Ecto neural progenitor cell (in vitro differentiated cells): ENCODE results near the gene AGAP1.
A peak's percentile ranks its signal among the peaks of the same experiment; 100 is the strongest.

ENCODE experiments used
- DNase-seq: peaks from one replicate; pipeline ENCODE4 v3.0.0-alpha.2; 2018; ENCODE audit warnings: low spot score

The AGAP1 gene

DNA sequence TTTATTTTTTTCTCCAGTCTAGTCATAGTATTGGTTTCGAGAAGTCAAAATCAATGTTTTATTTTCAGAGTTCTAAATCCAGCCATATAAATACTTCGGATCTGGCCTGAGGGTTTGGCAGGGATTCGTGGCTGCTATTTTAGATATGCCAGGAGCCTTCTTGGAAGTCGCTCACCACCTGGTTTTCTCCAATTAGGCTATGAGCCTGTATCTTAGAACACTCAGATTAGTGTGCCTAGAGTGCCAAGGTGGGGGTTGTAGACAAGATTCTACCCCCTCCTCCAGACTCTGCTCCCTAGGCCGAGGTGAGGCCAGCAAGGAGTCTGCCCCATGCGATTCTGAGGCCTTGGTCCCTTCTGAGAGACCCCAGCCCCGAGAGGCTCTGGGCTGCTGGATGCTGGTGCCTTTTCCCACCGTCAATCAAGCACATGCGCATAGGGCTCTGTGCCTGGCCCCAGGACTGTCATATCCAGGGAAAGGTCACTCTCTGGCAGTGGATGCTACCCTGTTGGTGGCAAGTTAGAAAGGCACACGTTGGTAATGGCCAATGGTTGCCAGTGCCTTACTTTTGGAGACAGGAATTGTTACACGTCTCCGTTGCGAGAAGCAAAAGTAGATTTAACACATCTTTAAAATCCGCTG lies 197.1 kb downstream of the AGAP1 start:
- DNase-seq: no peak

DNA sequence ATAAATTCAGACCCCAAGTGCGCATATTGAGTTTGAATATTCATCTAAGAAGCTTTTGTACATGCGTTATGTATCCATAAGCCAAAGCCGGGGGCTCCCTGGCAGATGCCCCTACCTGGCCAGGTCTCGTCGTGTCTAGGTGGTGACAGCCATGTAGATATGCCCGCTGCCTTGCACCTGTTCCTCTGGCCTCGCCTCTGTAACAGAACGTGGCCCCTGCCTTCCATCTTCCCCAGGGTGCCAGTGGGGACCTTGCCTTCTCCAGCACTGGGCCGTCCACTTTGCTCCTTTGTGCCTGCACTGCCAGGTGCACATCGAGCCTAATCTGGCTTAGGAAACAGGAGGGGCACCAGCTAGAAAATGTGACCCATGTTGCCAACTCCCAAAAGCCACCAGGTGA lies 198.2 kb downstream of the AGAP1 start:
- no peak for DNase-seq

DNA sequence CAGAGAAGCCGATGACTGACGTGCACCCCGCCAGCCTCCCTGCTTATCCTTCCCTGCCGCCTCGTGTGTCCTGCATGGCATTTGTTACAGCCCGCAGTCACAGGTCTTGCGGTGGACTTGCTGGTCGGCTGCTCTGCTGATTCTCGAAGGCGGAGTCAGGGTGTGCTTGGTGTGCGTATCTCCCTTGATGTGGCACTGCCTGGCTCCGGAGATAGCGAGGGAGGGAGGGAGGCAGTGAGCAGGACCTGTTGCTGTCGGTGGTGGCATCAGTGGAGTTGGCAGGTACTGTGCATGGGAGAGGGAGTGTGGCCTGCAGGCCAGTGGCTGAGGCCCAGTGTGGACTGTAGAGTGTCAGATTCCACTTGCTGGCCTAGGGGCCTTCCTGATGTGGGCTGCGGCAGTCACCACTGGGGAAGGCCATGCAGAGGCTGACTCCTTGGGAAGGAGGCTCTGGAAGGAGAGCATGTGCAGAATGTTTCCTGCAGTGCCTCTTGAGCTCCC lies 198.9 kb downstream of the AGAP1 start:
- no peak for DNase-seq

DNA sequence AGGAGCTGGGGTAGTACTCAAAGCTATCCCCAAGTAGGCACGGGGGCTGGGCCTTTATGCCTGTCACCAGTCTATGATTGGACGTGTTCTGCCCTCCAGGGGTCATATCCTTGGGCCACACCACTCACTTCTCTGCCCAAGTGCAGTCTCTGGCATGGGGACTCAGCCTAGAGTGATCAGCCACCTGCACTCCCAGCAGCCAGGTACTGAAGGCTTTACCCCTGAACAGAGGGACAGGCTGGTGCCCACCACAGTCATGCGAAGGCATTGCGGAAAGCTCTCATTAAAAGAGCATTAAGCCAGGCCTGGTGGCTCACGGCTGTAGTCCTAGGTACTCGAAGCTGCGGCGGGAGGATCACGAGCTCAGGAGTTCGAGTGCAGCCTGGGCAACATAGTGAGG lies 199.4 kb downstream of the AGAP1 start:
- no peak for DNase-seq

DNA sequence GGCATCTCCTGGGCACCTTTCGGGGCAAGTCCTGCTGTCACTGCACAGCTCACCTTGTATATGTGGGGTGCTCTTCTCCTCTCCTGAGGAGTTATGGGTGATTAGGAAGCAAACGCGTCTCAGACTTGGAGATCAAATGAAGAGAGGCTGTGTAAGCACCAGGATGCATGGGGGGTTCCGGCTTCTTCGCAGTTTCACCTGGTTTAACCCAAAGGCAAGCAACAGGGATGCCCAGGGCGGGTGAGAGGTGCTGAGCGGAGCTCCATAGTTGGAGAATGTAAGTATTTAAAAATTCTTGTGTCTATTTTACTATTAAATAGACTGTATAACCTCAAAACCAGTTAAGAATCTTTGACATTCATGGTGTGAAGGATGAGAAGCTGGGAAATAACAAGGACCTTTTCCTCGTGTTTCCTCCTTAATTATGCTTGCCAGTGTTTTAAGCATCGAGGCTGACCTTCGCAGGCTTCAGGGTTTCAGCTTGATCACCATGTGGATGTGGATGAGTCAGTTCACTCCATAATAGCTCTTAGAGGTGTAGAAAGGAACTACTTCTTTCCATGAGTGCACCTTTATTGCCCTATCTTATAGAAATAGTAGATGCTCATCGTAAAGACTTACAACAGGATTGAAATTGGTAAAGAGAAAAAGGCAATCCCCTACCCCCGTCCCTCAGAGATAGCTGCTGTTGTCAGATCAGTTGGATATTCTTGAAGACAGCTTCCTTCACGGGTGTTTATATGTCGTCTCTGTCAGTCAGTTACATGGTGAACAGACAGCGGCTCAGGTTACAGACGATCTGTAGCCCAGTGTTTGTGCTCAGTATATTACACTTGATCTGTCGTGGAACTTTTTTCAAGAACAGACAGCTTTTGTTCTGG lies 201.1 kb downstream of the AGAP1 start:
- no peak for DNase-seq

DNA sequence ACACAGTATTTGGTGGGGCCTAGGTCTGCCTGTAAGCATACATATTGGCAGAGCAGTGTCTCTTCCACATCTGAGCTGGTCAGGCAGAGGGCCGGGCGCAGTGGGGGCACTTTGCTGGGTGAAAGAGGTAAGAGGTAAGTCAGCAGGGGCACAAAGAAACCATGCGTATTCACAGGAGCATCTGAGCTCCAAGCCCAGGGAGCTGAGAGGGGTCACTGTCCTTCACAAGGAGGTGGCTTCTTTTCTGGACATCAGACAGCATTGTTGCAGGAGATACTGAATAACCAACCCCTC lies 201.7 kb downstream of the AGAP1 start:
- DNase-seq: no peak

DNA sequence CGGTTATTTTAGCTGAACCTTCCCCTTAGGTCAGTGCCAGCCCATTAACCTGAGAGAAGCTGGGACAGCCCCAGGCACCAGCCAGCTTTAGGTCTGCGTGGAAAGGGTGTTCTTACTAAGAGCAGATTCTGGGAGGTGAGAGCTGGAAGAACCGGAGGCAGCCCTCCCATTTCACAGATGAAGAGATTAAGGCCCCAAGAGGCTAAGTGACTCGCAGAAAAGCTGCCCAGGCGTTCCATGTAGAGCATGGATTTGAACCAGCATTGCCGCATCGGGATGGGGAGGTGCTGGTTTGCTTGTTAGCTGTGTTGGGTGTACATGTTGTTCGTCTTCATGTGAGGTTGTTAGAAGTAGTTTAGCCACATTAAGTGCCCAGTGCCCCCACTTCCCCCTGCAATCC lies 203.2 kb downstream of the AGAP1 start:
- no peak for DNase-seq

DNA sequence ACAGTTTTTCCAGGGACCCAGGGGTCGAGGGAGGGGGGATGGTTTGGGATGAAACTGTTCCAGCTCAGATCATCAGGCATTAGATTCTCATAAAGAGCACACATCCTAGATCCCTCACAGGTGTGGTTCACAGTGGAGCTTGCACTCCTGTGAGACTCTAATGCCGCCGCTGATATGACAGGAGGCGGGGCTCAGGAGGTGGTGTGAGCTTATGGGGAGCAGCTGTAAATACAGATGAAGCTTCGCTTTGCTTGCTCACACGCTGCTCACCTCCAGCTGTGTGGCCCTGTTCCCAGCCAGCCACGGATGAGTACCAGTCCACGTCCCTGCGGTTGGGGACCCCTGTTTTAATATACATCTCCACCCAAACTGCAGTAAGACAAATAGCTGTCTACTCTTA lies 204.2 kb downstream of the AGAP1 start:
- DNase-seq: no peak

DNA sequence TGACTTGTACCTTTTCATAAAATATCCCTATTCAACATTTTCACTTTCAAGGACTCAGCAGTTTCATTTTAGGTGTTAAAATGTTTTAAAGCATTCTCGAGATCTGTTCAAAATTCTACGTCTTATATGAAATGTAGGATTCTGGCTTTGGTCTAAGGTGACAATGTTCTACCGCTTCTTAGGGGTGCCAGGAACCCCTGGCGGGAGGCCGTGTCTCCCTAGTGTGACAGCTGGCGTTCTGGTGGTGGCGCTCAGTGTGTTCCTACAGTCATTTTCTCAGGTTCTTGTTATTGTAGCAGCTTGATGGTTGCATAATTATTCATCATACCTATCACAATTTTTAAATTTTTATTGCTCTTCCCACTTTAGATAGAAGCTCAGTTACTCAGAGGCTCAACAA lies 204.6 kb downstream of the AGAP1 start:
- DNase-seq: no peak

DNA sequence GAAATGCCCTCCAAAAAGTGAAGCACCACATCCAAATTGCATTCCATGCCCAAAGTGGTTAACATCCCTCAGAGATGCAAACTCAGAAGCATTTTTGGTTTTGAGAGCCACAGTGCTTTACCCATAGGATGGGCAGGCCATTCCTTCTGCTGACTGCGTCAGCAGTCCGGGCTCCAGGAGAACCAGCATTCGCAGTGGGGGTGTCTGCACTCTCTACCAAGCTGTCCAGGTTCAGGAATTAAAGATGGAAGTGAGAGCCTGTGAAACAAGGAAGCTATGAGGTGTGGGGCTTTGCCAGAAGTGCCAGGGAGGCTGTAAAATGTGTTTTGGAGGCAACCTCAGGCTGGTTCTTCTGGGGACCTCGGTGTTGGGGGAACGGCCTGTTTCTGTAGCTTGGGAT lies 205.7 kb downstream of the AGAP1 start:
- DNase-seq: no peak

DNA sequence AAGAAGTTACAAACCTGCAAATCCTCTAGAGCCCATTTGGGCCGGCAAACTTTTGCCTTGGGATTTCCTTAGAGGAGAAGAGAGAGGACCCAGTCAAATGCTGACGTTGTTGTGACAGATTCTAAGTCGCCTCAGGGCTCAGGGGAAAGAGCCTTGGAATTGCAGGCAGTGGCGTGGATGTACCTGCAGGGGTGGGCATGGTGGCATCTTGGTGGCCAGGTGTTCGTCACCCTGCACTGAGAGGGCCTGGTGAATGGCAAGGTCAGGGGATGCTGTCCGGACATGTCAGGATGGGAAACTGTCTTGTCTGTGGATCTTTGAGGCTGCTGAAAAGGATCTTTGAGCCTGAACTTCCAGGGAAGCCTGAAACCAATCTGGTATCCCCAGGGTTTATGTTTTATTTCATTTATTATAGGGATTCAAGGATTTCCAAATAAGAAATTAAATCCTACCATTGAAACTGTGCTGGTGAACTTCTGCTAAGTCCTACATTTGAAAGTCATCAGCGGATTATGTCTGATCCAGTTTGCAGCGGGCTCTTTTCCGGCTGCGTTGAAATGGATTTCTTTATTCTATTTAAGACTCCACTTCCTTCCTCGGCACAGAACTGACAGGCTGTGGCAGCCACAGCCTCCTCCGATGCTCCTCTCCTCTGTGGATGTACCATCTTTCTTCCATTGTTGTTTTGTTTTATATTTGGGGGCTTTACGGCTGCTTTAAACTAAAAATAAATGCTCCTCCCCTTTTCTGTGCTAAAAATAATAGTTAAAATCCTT lies 207.6 kb downstream of the AGAP1 start:
- no peak for DNase-seq

DNA sequence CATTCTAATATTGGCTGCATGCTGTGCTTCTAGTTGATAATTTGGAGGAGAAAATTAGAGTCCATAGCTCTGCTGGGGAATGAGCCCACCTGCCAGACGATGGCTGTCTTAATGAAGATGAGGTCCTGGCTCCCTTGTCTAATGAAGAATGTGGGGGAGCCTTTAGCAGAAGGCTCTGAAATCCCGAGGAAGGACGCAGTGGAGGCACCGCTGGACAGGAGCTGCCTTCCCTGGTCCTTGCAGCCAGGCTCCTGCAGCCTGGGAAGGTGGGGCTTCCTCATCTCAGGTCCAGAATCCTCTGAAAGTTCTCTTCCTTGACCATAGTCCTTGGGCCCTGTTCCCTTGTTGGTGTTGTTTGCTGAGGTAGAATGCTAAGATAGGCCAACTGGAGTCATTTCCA lies 208.3 kb downstream of the AGAP1 start:
- DNase-seq: no peak

DNA sequence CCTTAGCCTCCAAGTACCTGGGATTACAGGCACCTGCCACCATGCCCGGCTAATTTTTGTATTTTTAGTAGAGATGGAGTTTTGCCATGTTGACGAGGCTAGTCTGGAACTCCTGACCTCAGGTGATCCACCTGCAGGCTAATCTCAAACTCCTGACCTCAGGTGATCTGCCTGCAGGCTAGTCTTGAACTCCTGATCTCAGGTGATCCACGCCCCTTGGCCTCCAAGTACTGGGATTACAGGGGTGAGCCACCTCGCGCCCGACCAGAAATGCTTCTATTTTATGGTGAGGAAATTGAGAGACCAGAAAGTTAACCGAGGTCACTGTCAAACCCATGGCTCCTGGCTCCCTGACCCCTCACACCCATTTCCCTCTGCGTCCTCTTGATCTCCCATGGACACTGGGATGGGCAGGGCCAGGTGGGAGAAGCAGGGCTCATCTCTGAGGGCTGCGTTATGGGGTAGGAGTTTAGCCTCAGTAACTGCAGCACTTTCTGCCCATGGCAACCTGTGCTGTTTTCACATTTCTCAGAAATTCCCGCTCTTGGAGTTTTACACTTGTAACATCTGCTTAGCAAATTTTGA lies 210.0 kb downstream of the AGAP1 start:
- no peak for DNase-seq

DNA sequence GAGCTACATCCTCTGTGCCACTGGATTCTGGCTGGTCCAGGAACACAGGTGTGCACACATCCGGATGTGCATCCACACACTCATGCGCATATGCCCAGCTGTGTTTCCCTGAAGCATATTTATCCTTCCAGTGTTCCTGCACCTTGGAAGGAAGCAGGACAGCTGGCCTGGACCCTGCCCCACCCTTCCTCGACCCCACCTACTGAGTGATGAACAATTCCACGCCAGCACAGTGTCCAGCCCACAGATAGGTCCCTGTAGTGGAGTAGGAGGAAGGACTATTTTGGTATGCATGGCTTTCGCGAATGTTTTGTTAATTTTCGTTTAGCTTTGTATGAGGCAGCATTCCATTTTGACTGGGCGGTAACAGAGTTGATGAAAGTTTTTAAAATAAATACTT lies 211.5 kb downstream of the AGAP1 start:
- no peak for DNase-seq

DNA sequence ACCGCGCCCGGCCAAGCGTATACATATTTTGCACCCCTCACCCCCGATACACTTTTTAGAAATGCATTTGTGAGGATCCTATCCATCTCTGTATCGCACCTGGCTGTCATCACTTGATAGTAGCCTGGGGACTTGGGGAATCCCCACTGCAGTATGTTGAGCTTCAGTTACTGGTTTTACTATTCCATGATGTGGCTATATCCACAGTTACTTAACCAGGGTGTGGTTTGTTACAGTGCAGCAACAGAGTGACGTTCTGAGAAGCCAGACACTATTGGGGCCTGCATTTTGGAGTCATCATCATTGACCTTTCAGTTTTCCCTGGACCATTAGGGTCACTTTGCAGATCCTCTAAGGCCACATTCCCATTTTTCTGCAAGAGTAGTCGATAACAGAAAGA lies 212.7 kb downstream of the AGAP1 start:
- no peak for DNase-seq

DNA sequence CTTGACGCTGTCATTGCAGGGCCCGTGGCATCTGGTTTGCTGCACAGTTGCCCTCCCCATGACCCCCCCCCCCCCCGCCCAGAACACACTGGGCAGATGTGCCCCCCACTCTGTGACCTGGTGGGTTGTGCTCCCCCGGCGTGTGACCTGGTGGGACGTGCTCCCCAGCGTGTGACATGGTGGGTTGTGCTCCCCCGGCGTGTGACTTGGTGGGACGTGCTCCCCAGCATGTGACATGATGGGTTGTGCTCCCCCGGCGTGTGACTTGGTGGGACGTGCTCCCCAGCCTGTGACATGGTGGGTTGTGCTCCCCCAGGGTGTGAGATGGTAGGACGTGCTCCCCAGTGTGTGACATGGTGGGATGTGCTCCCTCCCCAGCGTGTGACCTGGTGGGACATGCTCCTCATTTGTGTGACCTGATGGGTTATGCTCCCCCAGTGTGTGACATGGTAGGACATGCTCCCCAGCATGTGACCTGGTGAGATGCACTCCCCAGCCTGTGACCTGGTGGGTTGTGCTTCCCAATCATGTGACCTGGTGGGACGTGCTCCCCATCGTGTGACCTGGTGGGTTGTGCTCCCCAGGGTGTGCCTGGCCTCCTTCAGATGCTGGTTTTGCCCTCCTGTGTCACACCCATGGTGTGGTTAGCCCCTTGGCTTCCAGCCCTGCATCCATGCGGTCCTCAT lies 213.7 kb downstream of the AGAP1 start:
- DNase-seq: no peak

DNA sequence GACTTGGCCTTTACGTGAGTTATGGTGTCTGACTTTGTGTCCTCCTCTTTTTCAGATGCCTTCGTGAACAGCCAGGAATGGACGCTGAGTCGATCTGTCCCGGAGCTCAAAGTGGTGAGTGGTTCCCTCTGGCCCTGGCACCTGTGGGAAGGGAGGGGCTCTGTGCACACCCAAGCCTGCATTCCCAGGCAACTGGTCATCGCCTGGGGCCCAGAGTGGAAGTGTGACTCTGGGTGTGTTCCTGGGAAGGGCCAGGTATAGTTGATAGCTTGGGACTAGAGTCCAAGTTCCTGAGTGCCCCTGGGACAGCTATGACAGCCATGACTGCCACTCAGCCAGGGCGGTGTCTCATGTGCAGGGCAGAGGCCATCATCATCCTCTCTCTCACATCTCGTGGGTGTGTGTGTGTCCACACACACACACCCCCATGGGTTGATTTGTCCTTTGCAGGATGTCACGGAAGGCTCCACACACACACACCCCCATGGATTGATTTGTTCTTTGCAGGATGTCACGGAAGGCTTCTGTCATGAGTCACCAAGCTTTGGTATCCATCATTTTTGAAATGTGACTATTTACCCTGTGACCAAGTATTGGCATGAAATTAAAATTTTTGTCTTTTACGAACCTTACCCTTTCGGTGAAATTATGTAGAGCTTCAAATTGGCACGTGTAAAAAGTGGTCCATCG lies 215.4 kb downstream of the AGAP1 start:
- DNase-seq: no peak

DNA sequence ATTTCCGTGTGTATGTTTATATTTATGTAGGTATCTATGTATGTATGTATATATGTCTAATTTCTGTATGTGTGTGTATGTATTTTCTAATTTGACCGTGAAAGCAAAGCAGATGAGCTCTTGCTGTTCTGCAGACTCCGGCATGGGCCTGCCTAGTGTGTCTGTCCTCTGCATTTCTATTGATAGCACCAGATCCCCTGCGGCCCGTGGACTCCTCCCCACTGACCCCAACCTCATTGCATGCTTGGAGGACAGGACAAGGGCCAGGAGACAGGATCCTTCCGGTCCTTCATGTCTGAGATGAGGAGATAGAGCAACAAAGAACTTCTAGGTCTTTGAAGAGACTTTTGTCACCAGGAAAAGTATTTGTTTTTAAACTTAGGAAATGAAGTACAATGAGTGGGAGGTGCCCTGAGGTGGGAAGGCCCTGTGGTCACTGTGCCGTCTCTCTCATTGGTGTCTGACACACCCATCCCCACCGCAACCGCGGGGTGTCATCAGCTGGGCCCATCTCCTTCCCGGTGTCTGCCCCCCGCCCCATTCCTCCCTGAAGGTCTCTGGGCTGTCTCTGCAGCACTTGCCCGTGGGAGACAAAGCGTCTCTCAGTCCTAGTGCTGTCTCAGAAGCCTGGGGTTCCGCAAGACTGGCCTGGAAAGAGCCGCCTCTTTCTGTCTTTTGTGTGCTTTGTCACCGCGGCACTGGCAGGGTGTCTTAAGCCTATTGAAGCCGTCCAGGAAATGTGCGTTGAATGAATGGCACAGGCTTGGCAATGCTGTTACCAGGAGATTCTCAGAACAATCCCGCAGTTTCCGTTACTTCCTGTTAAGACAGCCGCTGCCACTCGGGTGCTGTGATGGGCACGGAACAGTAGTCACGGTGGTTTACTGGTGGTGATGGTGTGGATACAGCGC lies 216.4 kb downstream of the AGAP1 start:
- DNase-seq: peak; percentile 50

DNA sequence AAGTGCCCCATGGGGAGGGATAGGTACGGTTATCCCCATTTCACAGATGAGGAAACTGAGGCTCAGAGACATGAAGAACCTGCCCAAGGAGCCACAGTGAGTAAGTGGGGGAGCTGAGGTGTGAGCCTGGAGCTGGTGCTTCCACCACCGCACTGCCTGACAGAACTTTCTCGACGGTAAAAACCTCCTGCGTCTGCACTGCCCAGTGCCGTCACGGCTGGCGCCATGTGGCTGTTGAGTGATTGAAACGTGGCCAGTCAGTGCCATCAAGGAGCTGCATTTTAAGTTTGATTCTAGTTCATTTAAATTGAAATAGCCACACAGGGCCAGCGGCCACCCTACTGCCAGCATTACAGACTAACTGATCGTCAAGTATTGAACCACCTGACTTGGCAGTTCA lies 217.1 kb downstream of the AGAP1 start:
- DNase-seq: no peak

DNA sequence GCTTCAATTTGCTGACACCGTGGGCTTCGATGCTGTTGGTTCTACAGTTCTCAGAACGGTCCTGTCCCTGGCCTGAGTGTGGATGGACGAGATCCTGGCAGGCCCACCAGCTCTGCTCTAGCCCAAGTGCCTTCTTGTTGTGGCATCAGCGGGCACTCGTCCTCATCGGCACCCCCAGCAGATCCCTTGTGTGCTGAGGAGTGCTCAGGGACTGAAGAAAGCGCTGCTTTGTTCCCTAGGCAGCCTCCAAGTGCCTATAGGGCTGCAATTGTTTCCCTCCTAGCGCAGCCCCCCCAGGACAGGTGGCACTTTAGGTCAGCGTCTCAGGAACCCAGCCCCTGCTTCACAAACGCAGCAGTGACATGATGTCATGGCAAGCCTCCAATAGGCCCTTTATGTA lies 217.7 kb downstream of the AGAP1 start:
- DNase-seq: no peak
